CD4-positive, alpha-beta T cell (primary cell): ENCODE data around the gene CFI. TPM values are rescaled to one million over a fixed set of nuclear protein-coding genes. Genes with fewer than 3 reads are reported as not detected.

ENCODE experiments used
- ATAC-seq: fragments of 200-7000 bp; cut with Tn5 transposase; one replicate; pipeline ENCODE4 v1.10.0; 2022; ENCODE audit warnings: mild to moderate bottlenecking; ENCODE audit not compliant: poor library complexity
- CTCF ChIA-PET: fragments of 350-600 bp; sonication (Branson Sonifier 250); formaldehyde crosslinking; loops from one replicate; lab custom pipeline; 2021; ENCODE audit warnings: antibody characterized with exemption, inconsistent platforms; lab: Charles Lee
- POLR2A ChIA-PET: fragments of 350-600 bp; sonication (Branson Sonifier 250); formaldehyde crosslinking; loops from one replicate; lab custom pipeline; 2021; ENCODE audit warnings: antibody characterized with exemption, inconsistent platforms; lab: Charles Lee
- DNase-seq, 14 experiments: peaks; one replicate each; pipeline ENCODE4 v3.0.0-alpha.2; 2013 to 2020; ENCODE audit warnings: mixed read lengths in 2 of 14
- H3K27ac ChIP-seq, 2 donors: one replicate each; pipeline versions ENCODE4 v1.5.1 to v1.7.0; 2013; ENCODE audit warnings: low read length in 2 of 2, low read depth in 1 of 2, mild to moderate bottlenecking in 1 of 2
- H3K27me3 ChIP-seq, 2 experiments: 1 replicate in 1 of 2; 2 replicates in 1 of 2; pipeline versions ENCODE4 v1.6.1 to v1.7.0; 2013; ENCODE audit warnings: low read length in 2 of 2, control low read depth in 1 of 2, mild to moderate bottlenecking in 1 of 2, moderate library complexity in 1 of 2; ENCODE audit not compliant: insufficient read depth in 2 of 2, control insufficient read depth in 1 of 2
- H3K36me3 ChIP-seq: one replicate; pipeline ENCODE4 v1.6.1; 2013; ENCODE audit warnings: low read length, control low read depth; ENCODE audit not compliant: insufficient read depth
- H3K4me1 ChIP-seq: one replicate; pipeline ENCODE4 v1.6.1; 2013; ENCODE audit warnings: low read length, control low read depth; ENCODE audit not compliant: insufficient read depth
- H3K4me3 ChIP-seq: one replicate; pipeline ENCODE4 v1.5.1; 2013; ENCODE audit warnings: mild to moderate bottlenecking, low read length, moderate library complexity
- H3K9me3 ChIP-seq, 2 experiments: 1 replicate in 1 of 2; 2 replicates in 1 of 2; pipeline versions ENCODE4 v1.6.1 to v1.7.0; 2013; ENCODE audit warnings: low read length in 2 of 2, mild to moderate bottlenecking in 2 of 2, control low read depth in 1 of 2, moderate library complexity in 1 of 2; ENCODE audit not compliant: control insufficient read depth in 1 of 2, insufficient read depth in 1 of 2
- H3K27ac Mint-ChIP-seq: one replicate; pipeline ENCODE4 v1.8.0; 2020; ENCODE audit warnings: mixed read lengths
- H3K27me3 Mint-ChIP-seq: one replicate; pipeline ENCODE4 v1.8.0; 2021; ENCODE audit warnings: mixed read lengths
- H3K36me3 Mint-ChIP-seq: one replicate; pipeline ENCODE4 v1.8.0; 2021; ENCODE audit warnings: low read depth, mixed read lengths
- H3K4me1 Mint-ChIP-seq: one replicate; pipeline ENCODE4 v1.8.0; 2021; ENCODE audit warnings: low read depth, mixed read lengths
- H3K4me3 Mint-ChIP-seq: one replicate; pipeline ENCODE4 v1.8.0; 2020; ENCODE audit warnings: mild to moderate bottlenecking, mixed read lengths
- H3K9me3 Mint-ChIP-seq: one replicate; pipeline ENCODE4 v1.8.0; 2020; ENCODE audit warnings: mixed read lengths
- CTCF ChIP-seq: fragments of 200-600 bp; IDR thresholded peaks from one replicate; pipeline ENCODE4 v1.8.0; 2022; ENCODE audit warnings: antibody characterized with exemption, mild to moderate bottlenecking
- intact Hi-C, 2 experiments: fragments of 100-400 bp; cut with DNase I in 1 of 2; cut with micrococcal nuclease in 1 of 2; formaldehyde crosslinking; loops; one replicate each; pipeline versions ENCODE4 v1.15.1 to v1.9.0; 2023 to 2025; cut with DNase I, micrococcal nuclease
- total RNA-seq, 174 experiments: library from RNA in 2 of 174; stranded (reverse) in 2 of 174; gene quantifications; one replicate each; pipeline ENCODE4 v1.2.3 and lab custom pipeline; 2021 to 2026

Gene CFI
- total RNA-seq, 2 experiments from 2014 or later, result not detected

- no peaks in the 10 kb centered on the region for H3K9me3 Mint-ChIP-seq
- Histone ChIP-seq H3K9me3 (no peaks in the 10 kb centered on the region), H3K4me3 (no peak within 1 kb of the TSS), H3K27ac (no peak within 1 kb of the TSS), H3K4me1 (no peaks in the 10 kb centered on the region), H3K27me3 (no peaks in the 10 kb centered on the region), H3K36me3 (no peaks in the 10 kb centered on the region)
- ChIA-PET CTCF (no interaction called here), POLR2A (no interaction called here)
- peaks cover under 1% of the 10 kb centered on the region for H3K4me1 Mint-ChIP-seq
- H3K4me3 Mint-ChIP-seq, result no peak within 1 kb of the TSS
- peaks cover 4% of the 10 kb centered on the region for H3K36me3 Mint-ChIP-seq
- H3K27me3 Mint-ChIP-seq, result no peaks in the 10 kb centered on the region
- DNase-seq (no peak), ATAC-seq (no peak)
- H3K27ac Mint-ChIP-seq, result no peak within 1 kb of the TSS
- intact Hi-C loops, result no loop called here
- no peak for TF ChIP-seq CTCF
These were observed 46.2 kb upstream of the CFI start, which contains the start of gene LRIT3 for GRCh38 chr4:109847896-109848442. LRIT3 (plus strand) TSS chr4:109848107; CDS start chr4:109848202, 95 bp downstream.

DNA sequence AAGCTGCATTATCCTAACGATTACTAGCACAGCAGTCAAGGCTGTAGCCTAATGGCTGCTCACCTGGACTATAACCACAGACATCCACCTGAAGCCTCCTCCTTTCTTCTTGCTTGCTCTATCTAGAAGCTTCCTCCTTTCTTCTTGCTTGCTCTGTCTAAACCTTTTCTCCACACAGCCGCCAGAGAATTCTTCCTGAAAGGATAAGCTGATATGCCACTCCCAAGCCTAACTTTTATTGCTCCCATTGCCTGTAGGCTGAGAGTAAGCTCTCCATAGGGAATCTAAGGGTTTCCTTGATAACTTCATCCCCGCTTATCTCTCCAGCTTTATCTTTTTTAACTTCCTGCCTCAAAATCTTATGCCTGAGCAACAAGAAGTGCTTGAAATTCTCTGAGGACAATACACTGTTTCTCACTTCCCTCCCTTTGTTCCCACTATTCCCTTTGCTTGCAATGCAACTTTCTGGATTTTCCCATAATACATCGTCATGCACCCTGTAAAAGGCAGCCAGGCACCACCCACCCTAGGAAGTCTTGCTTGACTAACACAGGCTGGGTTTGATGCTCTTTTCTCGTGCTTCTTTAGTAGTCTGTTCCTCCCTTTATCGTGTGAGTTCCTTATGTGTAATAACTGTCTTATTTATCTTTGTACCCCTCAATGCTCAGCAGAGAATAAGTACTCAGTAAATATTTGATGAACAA, 44.7 kb upstream of the CFI start:
- no peak for TF ChIP-seq CTCF
- ChIA-PET POLR2A (no interaction called here), CTCF (no interaction called here)
- Mint-ChIP-seq H3K4me1 (no peaks in the 10 kb centered on the region), H3K36me3 (no peaks in the 10 kb centered on the region), H3K27ac (no peak overlapping the region), H3K9me3 (no peaks in the 10 kb centered on the region), H3K4me3 (no peak overlapping the region), H3K27me3 (no peaks in the 10 kb centered on the region)
- intact Hi-C loops, result no loop called here
- Histone ChIP-seq H3K27me3 (no peaks in the 10 kb centered on the region), H3K9me3 (no peaks in the 10 kb centered on the region), H3K36me3 (no peaks in the 10 kb centered on the region), H3K27ac (no peak overlapping the region), H3K4me1 (no peaks in the 10 kb centered on the region), H3K4me3 (no peak overlapping the region)
- no peak for ATAC-seq
- no peak for DNase-seq

DNA sequence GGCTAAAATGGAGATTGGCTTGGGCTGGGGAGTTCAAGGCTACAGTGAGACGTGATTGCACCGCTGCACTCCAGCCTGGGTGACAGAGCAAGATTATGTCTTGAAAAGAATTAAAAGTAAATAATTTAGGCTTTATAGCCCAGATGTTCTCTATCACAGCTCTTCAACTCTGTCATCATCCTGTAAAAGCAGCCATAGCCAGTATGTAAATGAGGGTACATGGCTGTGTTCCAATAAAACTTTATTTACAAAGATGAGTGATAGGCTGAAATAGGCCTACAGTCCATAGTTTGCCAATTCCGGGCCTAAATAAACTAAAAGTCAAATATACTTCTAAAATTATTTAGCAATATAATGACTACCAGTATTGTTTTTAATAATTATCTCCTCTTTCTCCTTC, 35.2 kb upstream of the CFI start:
- H3K4me3 ChIP-seq, result no peak overlapping the region
- H3K36me3 Mint-ChIP-seq, result peaks cover 18% of the 10 kb centered on the region
- DNase-seq, result no peak
- no peaks in the 10 kb centered on the region for H3K9me3 ChIP-seq
- H3K9me3 Mint-ChIP-seq, result no peaks in the 10 kb centered on the region
- POLR2A ChIA-PET, result no interaction called here
- intact Hi-C loops, result no loop called here
- no peaks in the 10 kb centered on the region for H3K4me1 Mint-ChIP-seq
- H3K36me3 ChIP-seq, result no peaks in the 10 kb centered on the region
- H3K27ac Mint-ChIP-seq, result no peak overlapping the region
- no peak for TF ChIP-seq CTCF
- H3K4me3 Mint-ChIP-seq, result no peak overlapping the region
- no peaks in the 10 kb centered on the region for H3K27me3 ChIP-seq
- H3K27me3 Mint-ChIP-seq, result no peaks in the 10 kb centered on the region
- H3K27ac ChIP-seq, result no peak overlapping the region
- CTCF ChIA-PET, result no interaction called here
- no peaks in the 10 kb centered on the region for H3K4me1 ChIP-seq
- no peak for ATAC-seq
